ENCODE results near the gene PIN1.
"Not testable (repeated sequence)": the region's sequence is repeated elsewhere in the genome, so short reads cannot be mapped to it uniquely, and the experiment has no call there.

Gene PIN1

GRCh38 chr19:9834726-9835506 lies at the start of gene PIN1:
TSS of gene PIN1 (plus strand) at chr19:9835318. CDS start at chr19:9835345, 27 bp downstream.
- DNase-seq: peak; percentile 67 to 99 (median 96)

GRCh38 chr19:9785367-9786331 lies 49.5 kb upstream of the PIN1 start:
- DNase-seq: peak in 55 of 56 donors; percentile 42 to 98 (median 89)

GRCh38 chr19:9786342-9786741 lies 48.8 kb upstream of the PIN1 start:
- no peak for DNase-seq

- no peak for DNase-seq
Observed at GRCh38 chr19:9786819-9787218, 48.3 kb upstream of the PIN1 start.

GRCh38 chr19:9788604-9789003 lies 46.5 kb upstream of the PIN1 start:
- DNase-seq: not testable (repeated sequence)

- no peak for DNase-seq
Observed at GRCh38 chr19:9789066-9789465, 46.1 kb upstream of the PIN1 start.

- DNase-seq: not testable (repeated sequence)
Observed at GRCh38 chr19:9789579-9789978, 45.5 kb upstream of the PIN1 start.

GRCh38 chr19:9791073-9791367 lies 44.1 kb upstream of the PIN1 start:
- not testable (repeated sequence) for DNase-seq

- DNase-seq: peak in 55 of 56 donors; percentile 80 to 99 (median 95)
Observed at GRCh38 chr19:9791552-9792205, 43.4 kb upstream of the PIN1 start.

- peak; percentile 24 to 99 (median 95) for DNase-seq
Observed at GRCh38 chr19:9792206-9793070, 42.7 kb upstream of the PIN1 start.

- DNase-seq: peak in 27 of 56 donors; percentile 15 to 64 (median 43)
Observed at GRCh38 chr19:9793071-9793591, 42.0 kb upstream of the PIN1 start.

GRCh38 chr19:9796113-9796773 lies 38.9 kb upstream of the PIN1 start:
- peak in 54 of 56 donors; percentile 1 to 90 (median 54) for DNase-seq

GRCh38 chr19:9797871-9798270 lies 37.2 kb upstream of the PIN1 start:
- no peak for DNase-seq

- DNase-seq: no peak
Observed at GRCh38 chr19:9799162-9799561, 36.0 kb upstream of the PIN1 start.

GRCh38 chr19:9801976-9802375 lies 33.1 kb upstream of the PIN1 start:
- no peak for DNase-seq

- no peak for DNase-seq
Observed at GRCh38 chr19:9806803-9807202, 28.3 kb upstream of the PIN1 start.

- DNase-seq: no peak
Observed at GRCh38 chr19:9808855-9809824, 26.0 kb upstream of the PIN1 start.

- DNase-seq: no peak
Observed at GRCh38 chr19:9811139-9811538, 24.0 kb upstream of the PIN1 start.

Measured in amygdala (tissue), 56 donors.